HCT116 (cell line): ENCODE measurements around the gene NFIA. TPM values are rescaled to one million over a fixed set of nuclear protein-coding genes. Genes with fewer than 3 reads are reported as not detected.

Experiments
- ATAC-seq: fragments of 200-7000 bp; cut with Tn5 transposase; 2 replicates; pipeline ENCODE4 v1.9.1; 2020; ENCODE audit warnings: mild to moderate bottlenecking, moderate library complexity
- BruUV-seq: library from RNA; stranded (reverse); fragments of 400-500 nt; replicated peaks from 2 replicates; lab custom pipeline; 2021; lab: Mats Ljungman, UMichigan
- CTCF ChIA-PET: fragments of 300-600 bp; sonication (Branson Sonifier 250); formaldehyde crosslinking; loops from one replicate; lab custom pipeline; 2021; ENCODE audit warnings: antibody characterized with exemption; lab: Charles Lee
- POLR2A ChIA-PET: fragments of 300-600, 350-600 bp; sonication (Branson Sonifier 250); formaldehyde crosslinking; loops from one replicate; lab custom pipeline; 2021; ENCODE audit warnings: antibody characterized with exemption; lab: Charles Lee
- RAD21 ChIA-PET, 2 experiments: fragments of 300-600 bp; sonication (Branson Sonifier 250); formaldehyde crosslinking; loops; one replicate each; lab custom pipeline; 2023; ENCODE audit warnings: low total read pairs in 2 of 2; ENCODE audit not compliant: uncharacterized antibody in 2 of 2, unreplicated experiment in 2 of 2, low non-redundant PET in 1 of 2; lab: Charles Lee
- DNase-seq: peaks from one replicate; pipeline ENCODE4 v3.0.0-alpha.2; 2010; ENCODE audit warnings: low read depth, low spot score
- H2AFZ ChIP-seq: fragments of 200-600 bp; shearing (Covaris generic), sonication (generic); 2 replicates; pipeline ENCODE4 v1.6.1; 2017; ENCODE audit warnings: low read depth, mixed run types, mixed read lengths, antibody characterized with exemption, low read length; ENCODE audit not compliant: poor library complexity, severe bottlenecking
- H3K27ac ChIP-seq: 2 replicates; pipeline ENCODE4 v1.5.1; 2012; ENCODE audit warnings: low read depth, low read length
- H3K27me3 ChIP-seq: fragments of 200-600 bp; sonication (generic); 2 replicates; pipeline ENCODE4 v1.6.1; 2016; ENCODE audit warnings: mixed run types, low read length, mixed read lengths; ENCODE audit not compliant: insufficient read depth
- H3K36me3 ChIP-seq, 2 experiments: fragments of 200-500 bp in 1 of 2; fragments of 200-600 bp in 1 of 2; sonication (Bioruptor generic) in 1 of 2; sonication (generic) in 1 of 2; 2 replicates each; pipeline versions ENCODE4 v1.5.1 to v1.6.1; 2014 to 2016; ENCODE audit warnings: low read length in 2 of 2, inconsistent platforms in 1 of 2, mixed read lengths in 1 of 2, mixed run types in 1 of 2; ENCODE audit not compliant: insufficient read depth in 2 of 2, control insufficient read depth in 1 of 2
- H3K4me1 ChIP-seq, 2 experiments: fragments of 200-600 bp in 1 of 2; sonication (generic) in 1 of 2; 2 replicates each; pipeline versions ENCODE4 v1.5.1 to v1.6.1; 2012 to 2017; ENCODE audit warnings: low read length in 2 of 2, inconsistent platforms in 1 of 2, mild to moderate bottlenecking in 1 of 2, mixed read lengths in 1 of 2, mixed run types in 1 of 2, moderate library complexity in 1 of 2; ENCODE audit not compliant: insufficient read depth in 2 of 2, control insufficient read depth in 1 of 2
- H3K4me2 ChIP-seq: fragments of 200-600 bp; sonication (generic); 2 replicates; pipeline ENCODE4 v1.6.1; 2017; ENCODE audit warnings: mixed run types, low read length, mixed read lengths
- H3K4me3 ChIP-seq, 2 experiments: fragments of 200-600 bp in 1 of 2; sonication (generic) in 1 of 2; replicated peaks in 1 of 2; 2 replicates each; pipeline ENCODE4 v1.5.1; 2011 to 2016; ENCODE audit warnings: low read length in 2 of 2, control low read depth in 1 of 2, low read depth in 1 of 2, mild to moderate bottlenecking in 1 of 2, mixed read lengths in 1 of 2, mixed run types in 1 of 2
- H3K79me2 ChIP-seq: fragments of 200-600 bp; sonication (generic); 2 replicates; pipeline ENCODE4 v1.6.1; 2017; ENCODE audit warnings: mild to moderate bottlenecking, mixed run types, low read length, moderate library complexity, mixed read lengths; ENCODE audit not compliant: insufficient read depth
- H3K9ac ChIP-seq: fragments of 200-600 bp; sonication (generic); 2 replicates; pipeline ENCODE4 v1.6.1; 2016; ENCODE audit warnings: low read length, mixed read lengths
- H3K9me2 ChIP-seq: fragments of 200-600 bp; sonication (generic), shearing (Covaris generic); 2 replicates; pipeline ENCODE4 v1.6.1; 2017; ENCODE audit warnings: mixed run types, mild to moderate bottlenecking, moderate library complexity; ENCODE audit not compliant: insufficient read depth
- H3K9me3 ChIP-seq, 2 experiments: fragments of 200-500 bp in 1 of 2; fragments of 200-600 bp in 1 of 2; sonication (Bioruptor generic) in 1 of 2; sonication (generic) in 1 of 2; 2 replicates each; pipeline ENCODE4 v1.6.1; 2014 to 2017; ENCODE audit warnings: low read length in 2 of 2, mixed read lengths in 2 of 2, inconsistent platforms in 1 of 2, low read depth in 1 of 2, mild to moderate bottlenecking in 1 of 2, mixed run types in 1 of 2, moderate library complexity in 1 of 2; ENCODE audit not compliant: control insufficient read depth in 1 of 2, insufficient read depth in 1 of 2
- H4K20me1 ChIP-seq: fragments of 200-600 bp; sonication (generic), shearing (Covaris generic); 2 replicates; pipeline ENCODE4 v1.6.1; 2017; ENCODE audit warnings: mixed run types, mild to moderate bottlenecking, moderate library complexity; ENCODE audit not compliant: insufficient read depth
- CBX3 ChIP-seq: IDR thresholded peaks from 2 replicates; pipeline ENCODE4 v1.6.1; 2012; ENCODE audit warnings: low read depth
- EGR1 ChIP-seq: IDR thresholded peaks from 2 replicates; pipeline ENCODE4 v1.6.1; 2012; ENCODE audit warnings: low read depth
- ELF1 ChIP-seq: IDR thresholded peaks from 2 replicates; pipeline ENCODE4 v1.6.1; 2012; ENCODE audit warnings: low read depth, borderline replicate concordance
- EZH2phosphoT487 ChIP-seq: fragments of 200-600 bp; IDR thresholded peaks from 2 replicates; pipeline ENCODE4 v1.6.1; 2018; ENCODE audit warnings: antibody characterized with exemption, borderline replicate concordance
- FOSL1 ChIP-seq: IDR thresholded peaks from 2 replicates; pipeline ENCODE4 v1.6.1; 2012; ENCODE audit warnings: low read depth
- MAX ChIP-seq: IDR thresholded peaks from 2 replicates; pipeline ENCODE4 v1.6.1; 2012
- SIN3A ChIP-seq: IDR thresholded peaks from 2 replicates; pipeline ENCODE4 v1.6.1; 2012; ENCODE audit warnings: low read depth
- SP1 ChIP-seq: IDR thresholded peaks from 2 replicates; pipeline ENCODE4 v1.6.1; 2012; ENCODE audit warnings: low read depth
- SRF ChIP-seq: IDR thresholded peaks from 2 replicates; pipeline ENCODE4 v1.6.1; 2012; ENCODE audit warnings: low read depth
- YY1 ChIP-seq: IDR thresholded peaks from 2 replicates; pipeline ENCODE4 v1.6.1; 2011; ENCODE audit warnings: low read length, low read depth, moderate library complexity, mild to moderate bottlenecking; ENCODE audit not compliant: insufficient replicate concordance; ENCODE audit errors: extremely low read depth
- intact Hi-C: fragments of 100-400 bp; cut with micrococcal nuclease; formaldehyde crosslinking; loops from 2 replicates; pipeline ENCODE4 v1.10.0; 2022
- total RNA-seq: library from RNA; stranded (reverse); gene quantifications from one replicate; pipeline ENCODE4 v1.2.1, GENCODE V29; 2021; ENCODE audit not compliant: unreplicated experiment
- TF ChIP-seq, protein P1 (sequence below), 3 experiments: fragments of 200-600 bp in 1 of 3; sonication (generic) in 1 of 3; IDR thresholded peaks in 2 of 3; conservative IDR thresholded peaks in 1 of 3; 2 replicates each; pipeline ENCODE4 v1.5.1; 2012 to 2017; ENCODE audit warnings: low read depth in 2 of 3, low read length in 2 of 3, antibody characterized with exemption in 1 of 3, borderline replicate concordance in 1 of 3, control low read depth in 1 of 3, mild to moderate bottlenecking in 1 of 3, mixed read lengths in 1 of 3, mixed run types in 1 of 3, moderate library complexity in 1 of 3; ENCODE audit not compliant: insufficient read depth in 1 of 3

NFIA gene
- total RNA-seq, 1 experiment from 2014 or later: 17.2 TPM

GRCh38 chr1:61093525-61094137, 11.3 kb downstream of the NFIA start:
- no TSS peak for BruUV-seq

DNA sequence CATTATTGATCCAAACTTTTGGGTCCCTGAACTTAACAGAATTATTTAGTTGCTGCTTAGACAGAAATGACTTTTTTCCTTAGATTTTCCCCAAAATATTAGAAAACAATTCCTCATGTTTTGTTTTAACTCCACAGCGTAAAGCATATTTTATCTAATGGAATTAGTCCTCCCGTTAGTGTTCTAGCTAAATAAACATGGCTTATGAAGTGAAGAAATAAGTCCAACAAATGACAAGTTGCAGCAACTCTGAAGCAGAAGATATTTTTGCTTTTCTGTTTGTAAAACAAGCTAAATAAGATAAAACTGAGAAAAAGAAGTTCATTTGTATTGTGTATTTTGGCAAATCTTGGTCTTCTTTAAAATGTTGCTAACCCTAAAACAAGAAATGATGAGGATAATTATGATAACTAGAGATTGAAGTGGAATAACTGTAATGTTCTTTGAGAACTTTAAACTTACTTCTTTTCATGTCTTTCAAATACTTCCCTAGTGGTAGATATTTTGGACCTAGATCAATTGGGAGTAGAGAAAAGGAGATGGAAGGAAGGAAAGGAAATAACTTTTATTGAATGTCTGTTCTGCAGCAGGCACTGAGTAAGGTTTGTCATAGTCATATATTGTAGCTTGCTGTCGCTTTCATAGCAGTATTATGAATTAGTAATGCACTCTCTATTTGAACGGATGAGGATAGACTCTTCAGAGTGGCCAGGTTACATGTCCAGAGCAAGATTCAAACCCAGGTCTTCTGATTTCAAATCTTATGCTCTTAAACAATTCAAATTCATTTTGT, 12.5 kb downstream of the NFIA start:
- Histone ChIP-seq H3K9ac (no peak overlapping the region), H4K20me1 (no peaks in the 10 kb centered on the region), H3K27me3 (no peaks in the 10 kb centered on the region), H3K9me3 (no peaks in the 10 kb centered on the region), H2AFZ (no peak overlapping the region), H3K4me3 (no peak overlapping the region), H3K4me2 (no peak overlapping the region), H3K9me2 (no peaks in the 10 kb centered on the region), H3K79me2 (peaks cover 58% of the 10 kb centered on the region), H3K36me3 (0 out of 4 replicates have a peak, but pooled peaks cover 0 to 4% of the 10 kb centered on the region in 2 experiments), H3K27ac (no peak overlapping the region), H3K4me1 (no peaks in the 10 kb centered on the region)
- POLR2A ChIA-PET: no interaction called here
- no peak for DNase-seq
- CTCF ChIA-PET: no interaction called here
- TF ChIP-seq SIN3A: no peak
- no peak for TF ChIP-seq SP1
- no peak for TF ChIP-seq CBX3
- TF ChIP-seq, protein P1, sequence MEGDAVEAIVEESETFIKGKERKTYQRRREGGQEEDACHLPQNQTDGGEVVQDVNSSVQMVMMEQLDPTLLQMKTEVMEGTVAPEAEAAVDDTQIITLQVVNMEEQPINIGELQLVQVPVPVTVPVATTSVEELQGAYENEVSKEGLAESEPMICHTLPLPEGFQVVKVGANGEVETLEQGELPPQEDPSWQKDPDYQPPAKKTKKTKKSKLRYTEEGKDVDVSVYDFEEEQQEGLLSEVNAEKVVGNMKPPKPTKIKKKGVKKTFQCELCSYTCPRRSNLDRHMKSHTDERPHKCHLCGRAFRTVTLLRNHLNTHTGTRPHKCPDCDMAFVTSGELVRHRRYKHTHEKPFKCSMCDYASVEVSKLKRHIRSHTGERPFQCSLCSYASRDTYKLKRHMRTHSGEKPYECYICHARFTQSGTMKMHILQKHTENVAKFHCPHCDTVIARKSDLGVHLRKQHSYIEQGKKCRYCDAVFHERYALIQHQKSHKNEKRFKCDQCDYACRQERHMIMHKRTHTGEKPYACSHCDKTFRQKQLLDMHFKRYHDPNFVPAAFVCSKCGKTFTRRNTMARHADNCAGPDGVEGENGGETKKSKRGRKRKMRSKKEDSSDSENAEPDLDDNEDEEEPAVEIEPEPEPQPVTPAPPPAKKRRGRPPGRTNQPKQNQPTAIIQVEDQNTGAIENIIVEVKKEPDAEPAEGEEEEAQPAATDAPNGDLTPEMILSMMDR (IDR thresholded peaks at IDR 0.05 in 2 of 3, conservative IDR thresholded peaks at IDR 0.05 in 1 of 3; ENCODE audit: borderline replicate concordance in 1 of 3, insufficient read depth in 1 of 3, low read depth in 2 of 3, low read length in 2 of 3): no peak
- TF ChIP-seq EGR1: no peak
- no peak for TF ChIP-seq SRF
- TF ChIP-seq EZH2phosphoT487: no peak
- no peak for ATAC-seq
- no TSS peak for BruUV-seq
- intact Hi-C loops: no loop called here
- RAD21 ChIA-PET: no interaction called here

More at GRCh38 chr1:61093525-61094137, 11.3 kb downstream of the NFIA start:
- H3K4me1 ChIP-seq: no peaks in the 10 kb centered on the region
- POLR2A ChIA-PET: no interaction called here
- H3K9me3 ChIP-seq: no peaks in the 10 kb centered on the region
- no peak overlapping the region for H3K9ac ChIP-seq
- no peak for TF ChIP-seq ELF1
- no peak for TF ChIP-seq YY1
- TF ChIP-seq SP1: no peak
- no peak for TF ChIP-seq EZH2phosphoT487
- TF ChIP-seq MAX: no peak
- no peak for TF ChIP-seq CBX3
- no peak for TF ChIP-seq FOSL1
- DNase-seq: no peak
- H3K4me3 ChIP-seq: no peak overlapping the region
- H2AFZ ChIP-seq: no peak overlapping the region
- no peak overlapping the region for H3K4me2 ChIP-seq
- ATAC-seq: no peak
- no peak overlapping the region for H3K27ac ChIP-seq
- RAD21 ChIA-PET: no interaction called here
- CTCF ChIA-PET: no interaction called here
- no peaks in the 10 kb centered on the region for H3K27me3 ChIP-seq
- intact Hi-C loops: no loop called here
- H3K9me2 ChIP-seq: no peaks in the 10 kb centered on the region
- H3K36me3 ChIP-seq: peaks cover 3 to 6% of the 10 kb centered on the region in 2 experiments; a peak in 1 of 4 replicates
- peaks cover 45% of the 10 kb centered on the region for H3K79me2 ChIP-seq
- H4K20me1 ChIP-seq: no peaks in the 10 kb centered on the region
